Stimulated activated CD4-positive, alpha-beta T cell treated with anti-CD3 and anti-CD28 coated beads, Interleukin-15, amount 100 ng/mL, for 48 hours (primary cell): ENCODE results near the gene ZNF358.

Source experiments
- DNase-seq, 2 donors: peaks; one replicate each; pipeline ENCODE4 v3.0.0-alpha.2; 2020; ENCODE audit warnings: low read depth in 2 of 2

Gene ZNF358

DNA sequence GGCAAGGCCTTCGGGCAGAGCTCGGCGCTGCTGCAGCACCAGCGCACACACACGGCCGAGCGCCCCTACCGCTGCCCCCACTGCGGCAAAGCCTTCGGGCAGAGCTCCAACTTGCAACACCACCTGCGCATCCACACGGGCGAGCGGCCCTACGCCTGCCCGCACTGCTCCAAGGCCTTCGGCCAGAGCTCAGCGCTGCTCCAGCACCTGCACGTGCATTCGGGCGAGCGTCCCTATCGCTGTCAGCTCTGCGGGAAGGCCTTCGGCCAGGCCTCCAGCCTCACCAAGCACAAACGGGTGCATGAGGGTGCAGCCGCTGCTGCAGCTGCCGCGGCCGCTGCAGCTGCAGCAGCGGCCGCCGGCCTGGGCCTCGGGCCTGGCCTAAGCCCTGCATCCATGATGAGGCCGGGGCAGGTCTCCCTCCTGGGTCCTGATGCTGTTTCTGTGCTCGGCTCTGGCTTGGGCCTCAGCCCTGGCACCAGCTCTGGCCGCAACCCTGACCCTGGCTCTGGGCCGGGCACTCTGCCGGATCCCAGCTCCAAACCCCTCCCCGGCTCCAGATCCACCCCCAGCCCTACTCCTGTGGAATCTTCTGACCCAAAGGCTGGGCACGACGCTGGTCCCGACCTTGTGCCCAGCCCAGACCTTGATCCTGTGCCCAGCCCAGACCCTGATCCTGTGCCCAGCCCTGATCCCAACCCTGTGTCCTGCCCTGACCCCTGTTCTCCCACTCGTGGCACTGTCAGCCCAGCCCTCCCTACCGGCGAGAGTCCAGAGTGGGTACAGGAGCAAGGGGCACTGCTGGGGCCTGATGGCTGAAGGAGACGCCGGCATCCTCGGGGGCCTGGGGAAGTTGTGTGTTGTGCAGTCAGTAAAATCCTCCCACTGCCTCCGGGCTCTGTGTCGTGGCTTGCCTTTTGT, 4.5 kb downstream of the ZNF358 start:
- DNase-seq = no peak

GRCh38 chr19:7521551-7522071, 5.7 kb downstream of the ZNF358 start:
- no peak for DNase-seq

DNA sequence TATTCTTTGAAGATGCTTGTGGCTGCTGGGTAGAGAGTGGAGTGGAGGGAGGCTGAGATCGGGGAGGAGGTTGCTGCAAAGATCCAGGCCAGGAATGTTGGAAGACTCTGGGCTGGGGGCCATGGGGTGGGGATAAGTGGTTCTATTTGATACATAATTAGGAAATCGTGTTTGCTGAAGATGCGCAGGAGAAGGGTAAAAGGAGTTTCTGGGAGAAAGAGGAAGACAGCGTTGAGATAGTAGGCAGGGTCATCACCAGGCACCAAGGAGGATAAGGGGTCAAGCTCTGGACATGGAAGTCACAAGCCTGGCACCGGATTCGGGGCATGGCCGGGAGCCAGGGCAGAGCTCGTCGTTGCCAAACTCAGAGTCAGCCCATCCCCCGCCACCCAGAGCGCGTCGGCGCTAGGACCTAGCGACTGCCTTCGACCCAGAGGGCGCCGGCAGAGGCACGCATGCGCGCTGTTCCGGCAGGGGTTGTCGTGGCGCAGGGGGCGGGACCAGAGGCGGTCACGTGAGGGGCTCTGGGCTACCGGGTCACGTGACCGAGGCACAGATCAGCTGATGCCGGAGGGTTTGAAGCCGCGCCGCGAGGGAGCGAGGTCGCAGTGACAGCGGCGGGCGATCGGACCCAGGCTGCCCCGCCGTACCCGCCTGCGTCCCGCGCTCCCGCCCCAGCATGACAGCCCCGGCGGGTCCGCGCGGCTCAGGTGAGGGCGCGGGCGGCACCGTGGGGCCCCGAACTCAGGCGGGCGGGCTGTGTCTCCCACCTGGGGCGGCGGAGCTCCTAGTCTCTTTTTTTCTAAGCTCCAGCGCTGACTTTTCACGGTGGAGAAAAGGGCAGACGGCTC, 6.4 kb downstream of the ZNF358 start, which contains the start of gene MCOLN1:
MCOLN1 (plus strand) TSS at position 553 of the 851 bp plus-strand sequence; CDS start at position 680, 127 bp downstream.
- DNase-seq = peak; percentile 98 to 100

DNA sequence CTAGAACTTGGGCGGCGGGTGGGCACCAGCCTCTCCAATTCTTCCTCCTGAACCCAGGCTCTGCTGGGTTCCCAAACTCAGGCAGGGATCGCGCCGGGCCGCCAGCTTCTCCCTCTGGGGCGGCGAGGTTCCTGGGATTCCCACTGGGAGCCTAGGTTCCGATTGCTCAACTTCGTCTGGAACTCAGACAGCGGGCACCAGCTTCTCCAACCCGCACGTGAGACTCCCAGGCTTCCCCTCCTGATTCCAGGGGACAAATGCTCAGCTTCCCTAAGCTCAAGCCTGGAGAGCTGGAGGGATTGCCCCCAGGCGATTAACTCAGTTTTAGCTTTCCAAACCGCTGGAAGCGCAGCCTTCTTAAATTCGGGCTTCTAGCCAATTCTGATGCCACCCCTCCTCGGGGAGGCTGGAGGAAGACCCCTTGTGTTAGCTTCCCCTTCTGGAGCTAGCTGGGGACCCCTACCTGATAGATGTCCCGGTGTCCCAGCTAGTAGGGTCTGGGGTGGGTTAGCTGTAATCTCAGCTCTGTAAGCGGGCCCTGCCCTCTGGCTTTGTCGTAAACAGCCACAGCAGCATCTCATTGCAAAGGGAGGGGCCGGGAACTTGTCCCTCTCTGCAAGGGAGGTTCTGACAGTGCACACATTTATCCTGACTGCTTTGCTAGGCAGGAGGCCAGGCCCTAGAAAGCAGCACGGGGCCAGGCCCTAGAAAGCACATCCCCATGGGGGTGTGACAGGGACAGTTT, 7.2 kb downstream of the ZNF358 start:
- DNase-seq = no peak

DNA sequence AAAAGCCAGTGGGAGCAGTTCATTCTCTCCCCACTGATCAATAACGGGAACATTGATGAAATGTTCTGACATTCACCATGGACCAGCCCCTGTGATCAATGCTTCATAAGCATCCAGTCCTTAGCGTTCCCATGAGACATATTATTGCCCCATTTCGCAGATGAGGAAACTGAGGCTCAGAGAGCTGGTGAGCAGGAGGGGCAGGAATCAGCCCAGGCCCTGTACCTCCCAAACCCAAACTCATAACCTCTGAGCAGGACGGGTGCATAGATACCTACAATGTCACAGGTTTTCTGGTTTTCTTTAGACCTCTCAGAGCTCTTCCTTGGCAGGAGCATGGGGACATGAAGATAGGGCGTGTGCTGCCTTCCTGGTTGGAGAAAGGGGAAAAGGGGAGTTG, 8.6 kb downstream of the ZNF358 start:
- no peak for DNase-seq

GRCh38 chr19:7524992-7525739, 9.3 kb downstream of the ZNF358 start:
- DNase-seq = no peak

- no peak for DNase-seq
These were observed 10.4 kb downstream of the ZNF358 start for GRCh38 chr19:7526059-7526929.

DNA sequence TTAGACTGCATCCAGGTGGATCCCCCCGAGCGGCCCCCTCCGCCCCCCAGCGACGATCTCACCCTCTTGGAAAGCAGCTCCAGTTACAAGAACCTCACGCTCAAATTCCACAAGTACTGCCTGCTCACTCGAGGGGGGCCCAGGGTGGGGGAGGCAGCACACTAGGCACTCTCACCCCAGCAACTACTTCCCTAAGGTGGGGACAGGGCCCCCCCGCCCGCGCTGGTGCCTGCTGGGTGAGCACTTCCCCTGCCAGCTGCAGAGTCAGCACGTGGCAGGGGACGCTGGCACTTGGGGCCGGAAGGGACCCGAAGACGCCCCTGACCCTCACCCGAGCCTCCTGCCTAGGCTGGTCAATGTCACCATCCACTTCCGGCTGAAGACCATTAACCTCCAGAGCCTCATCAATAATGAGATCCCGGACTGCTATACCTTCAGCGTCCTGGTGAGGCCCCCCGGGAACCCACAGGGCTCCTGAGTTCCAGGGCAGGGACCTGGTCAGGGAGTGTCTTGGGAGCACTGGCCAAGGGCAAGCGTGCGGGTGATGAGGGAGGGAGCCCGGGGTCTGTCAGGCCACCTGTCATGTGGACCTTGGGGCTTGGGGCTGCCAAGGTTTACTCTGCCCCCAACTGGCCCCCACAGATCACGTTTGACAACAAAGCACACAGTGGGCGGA, 11.8 kb downstream of the ZNF358 start:
- no peak for DNase-seq

DNA sequence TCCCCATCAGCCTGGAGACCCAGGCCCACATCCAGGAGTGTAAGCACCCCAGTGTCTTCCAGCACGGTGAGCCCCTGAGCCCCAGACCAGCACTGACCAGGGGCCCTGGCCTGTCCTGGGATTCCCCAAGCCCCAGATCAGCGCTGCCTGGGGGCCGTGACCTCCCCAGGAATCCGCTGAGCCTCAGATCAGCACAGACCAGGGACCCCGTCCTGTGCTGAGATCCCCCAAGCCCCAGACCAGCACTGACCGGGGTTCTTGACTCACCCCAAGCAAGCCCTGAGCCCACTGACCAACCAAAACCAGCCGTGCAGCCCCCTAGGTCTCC, 12.3 kb downstream of the ZNF358 start:
- no peak for DNase-seq

- no peak for DNase-seq
These were observed 12.8 kb downstream of the ZNF358 start for GRCh38 chr19:7528522-7529245.

GRCh38 chr19:7529246-7529600, 13.3 kb downstream of the ZNF358 start:
- DNase-seq = no peak

- no peak for DNase-seq
These were observed 13.9 kb downstream of the ZNF358 start for GRCh38 chr19:7529610-7530490.

DNA sequence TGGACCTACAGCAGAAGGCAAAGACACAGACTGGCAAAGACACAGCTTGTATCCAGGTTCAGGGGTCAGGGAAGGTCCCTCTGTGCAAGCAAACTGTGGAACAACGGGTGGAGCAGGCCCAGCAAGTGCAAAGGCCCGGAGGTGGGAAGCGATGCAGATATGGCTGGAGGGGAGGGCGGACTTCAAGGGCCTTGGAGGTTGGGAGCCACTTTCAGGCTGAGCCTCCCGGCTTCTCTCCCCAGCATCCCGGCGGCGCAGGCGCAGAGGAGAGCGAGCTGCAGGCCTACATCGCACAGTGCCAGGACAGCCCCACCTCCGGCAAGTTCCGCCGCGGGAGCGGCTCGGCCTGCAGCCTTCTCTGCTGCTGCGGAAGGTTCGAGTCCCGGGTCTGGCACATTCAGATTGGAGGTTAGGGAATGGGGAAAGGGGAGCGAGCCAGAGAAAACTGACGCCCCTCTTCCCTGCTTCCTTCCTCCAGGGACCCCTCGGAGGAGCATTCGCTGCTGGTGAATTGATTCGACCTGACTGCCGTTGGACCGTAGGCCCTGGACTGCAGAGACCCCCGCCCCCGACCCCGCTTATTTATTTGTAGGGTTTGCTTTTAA, 17.5 kb downstream of the ZNF358 start:
- DNase-seq = no peak

GRCh38 chr19:7533925-7534480, 18.1 kb downstream of the ZNF358 start:
- DNase-seq = peak; percentile 71 to 76

DNA sequence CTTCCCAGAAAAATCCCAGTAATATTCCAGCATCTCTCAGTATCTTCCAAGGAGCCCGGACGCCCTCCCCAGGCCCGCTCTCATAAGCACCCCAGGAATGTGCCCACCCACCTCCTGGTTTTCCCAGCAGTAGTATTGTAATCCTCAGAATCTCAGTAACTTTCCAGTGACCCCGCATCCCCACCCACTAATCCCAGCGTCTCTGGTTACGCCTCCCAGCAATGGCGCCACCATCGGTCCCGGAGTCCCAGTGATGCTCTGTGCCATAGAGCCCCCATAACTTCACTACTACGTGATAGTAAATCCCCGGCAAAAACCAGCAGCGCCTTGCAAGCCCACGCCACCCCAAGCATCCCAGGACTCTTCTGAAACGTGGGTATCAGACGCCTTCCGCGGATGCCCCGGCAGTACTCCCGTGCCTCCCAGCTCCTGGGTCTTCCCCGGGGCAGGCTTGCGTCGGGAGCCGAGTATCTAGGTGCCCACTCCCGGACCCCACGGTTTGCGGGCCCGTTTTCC, 18.7 kb downstream of the ZNF358 start:
- peak in 1 of 2 donors; percentile 36 for DNase-seq

DNA sequence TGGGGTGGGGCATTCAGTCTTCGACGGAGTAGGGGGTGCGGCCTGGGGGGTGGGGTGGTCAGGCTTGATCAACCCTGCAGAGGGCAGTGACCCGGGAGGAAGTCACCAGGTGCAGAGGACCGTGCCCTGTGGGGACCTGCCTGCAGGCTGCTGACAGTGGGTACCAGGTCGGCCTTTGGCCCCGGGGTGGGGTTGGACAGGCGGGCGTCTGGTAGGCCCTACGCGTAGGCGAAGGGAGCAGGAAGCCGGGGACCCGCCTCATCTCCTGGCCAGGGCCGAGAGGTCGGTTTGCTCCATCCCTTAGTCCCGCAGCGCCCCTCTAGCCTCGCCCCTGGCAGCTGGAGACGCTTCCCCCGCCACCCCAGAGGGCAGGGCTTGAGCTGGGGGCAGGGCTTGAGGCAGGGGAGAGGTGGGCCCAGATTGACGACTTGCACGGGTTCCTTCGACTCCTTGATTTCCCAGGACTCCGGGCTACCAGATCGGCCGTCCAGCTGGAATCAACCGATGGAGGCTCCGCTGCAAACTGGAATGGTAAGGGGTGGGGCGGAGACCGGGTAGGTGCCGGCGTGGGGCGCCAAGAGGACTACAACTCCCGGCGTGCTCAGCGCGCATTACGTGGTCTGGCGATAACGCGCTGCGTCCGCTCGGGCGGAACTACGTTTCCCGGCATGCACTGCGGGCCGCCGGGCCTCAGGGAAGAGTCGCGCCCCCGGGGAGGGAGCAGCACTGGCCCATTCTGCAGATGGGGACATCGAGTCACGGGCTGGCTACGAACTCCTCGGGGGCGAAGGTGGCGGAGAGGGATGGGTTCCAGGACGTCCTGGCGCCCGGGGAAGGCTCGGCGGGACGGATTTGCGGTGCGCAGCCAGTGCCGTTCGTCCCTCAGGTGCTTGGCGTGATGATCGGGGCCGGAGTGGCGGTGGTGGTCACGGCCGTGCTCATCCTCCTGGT, 19.4 kb downstream of the ZNF358 start, which contains the start of gene PNPLA6:
PNPLA6 (plus strand) TSS at position 671 of the 951 bp plus-strand sequence; CDS start at position 743, 72 bp downstream.
- DNase-seq = peak; percentile 86 to 93
